GM19238 (cell line): ENCODE data around the gene ILKAP.

ENCODE experiments used
- DNase-seq: peaks from one replicate; pipeline ENCODE4 v3.0.0; 2011; ENCODE audit warnings: low spot score; ENCODE audit not compliant: insufficient read length

ILKAP gene

GRCh38 chr2:238124488-238125126, 78.9 kb downstream of the ILKAP start:
- DNase-seq: no peak

DNA sequence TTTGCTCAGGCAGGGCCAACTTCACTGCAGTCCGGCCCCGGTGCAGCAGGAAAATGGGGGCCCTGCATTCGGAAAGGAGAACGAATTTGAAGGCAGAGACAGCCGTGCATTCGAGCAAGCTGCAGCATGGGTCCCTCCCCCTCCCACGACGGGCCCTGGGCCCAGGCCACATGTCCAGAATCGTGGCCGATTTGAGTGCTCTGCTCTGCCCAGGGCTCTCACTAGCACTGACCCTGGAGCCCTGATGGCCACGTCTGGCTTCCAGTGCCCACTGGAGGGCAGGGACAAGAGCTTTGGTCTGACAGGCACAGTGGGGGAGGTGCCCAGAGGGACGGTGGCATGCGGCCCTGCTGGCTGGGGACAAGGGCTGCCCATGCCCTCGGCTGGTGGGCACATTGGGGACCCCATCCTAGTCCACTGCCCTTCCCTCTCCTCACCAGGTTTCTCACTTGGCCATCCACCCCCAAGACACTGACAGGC, 79.5 kb downstream of the ILKAP start:
- no peak for DNase-seq

DNA sequence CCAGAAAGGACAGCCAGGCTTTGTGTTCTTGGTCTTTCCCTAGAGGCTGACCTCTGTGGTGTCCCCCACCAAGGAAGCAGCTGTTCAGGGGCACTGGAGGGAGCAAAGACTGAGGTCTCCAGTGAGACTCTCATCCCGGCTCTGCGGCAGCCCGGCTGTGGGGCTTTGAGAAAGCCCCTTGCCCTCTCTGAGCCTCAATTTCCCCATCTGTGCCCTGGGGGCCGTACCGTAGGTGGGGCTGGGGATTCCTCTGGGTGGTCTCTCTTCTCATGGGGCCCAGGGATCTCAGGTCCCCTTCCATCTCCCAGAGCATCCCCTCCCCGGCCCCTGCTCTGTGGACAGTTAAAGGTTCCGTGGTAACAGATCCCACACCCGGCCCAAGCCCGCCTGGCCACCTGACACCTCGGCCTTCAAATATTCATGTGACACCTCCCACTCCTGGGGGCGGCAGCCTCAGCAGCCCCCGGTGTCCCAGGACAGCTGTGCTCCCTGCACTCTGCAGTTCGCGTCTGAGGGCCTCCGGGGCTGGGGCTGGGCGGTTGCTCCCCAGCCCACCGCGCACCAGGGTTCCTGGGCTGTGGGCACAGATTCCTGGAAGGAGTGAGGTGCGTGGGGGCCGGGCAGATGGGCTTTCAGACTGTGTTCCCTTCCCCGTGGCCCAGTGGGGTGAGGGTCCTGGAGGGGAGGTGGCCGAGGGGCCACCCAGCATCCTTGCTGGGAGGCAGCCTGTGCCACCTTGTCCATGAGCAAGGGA, 80.1 kb downstream of the ILKAP start:
- DNase-seq: no peak

GRCh38 chr2:238122287-238123217, 80.9 kb downstream of the ILKAP start:
- no peak for DNase-seq

GRCh38 chr2:238121511-238122286, 81.8 kb downstream of the ILKAP start:
- DNase-seq: no peak

- no peak for DNase-seq
Observed at GRCh38 chr2:238120463-238121298, 82.8 kb downstream of the ILKAP start.
